Activated CD8-positive, alpha-beta memory T cell treated with anti-CD3 and anti-CD28 coated beads, Interleukin-2, amount 50 U/mL, for 1 hour (primary cell): Measurements from ENCODE around the gene MYOCD.

ENCODE experiments used
- DNase-seq: peaks from one replicate; pipeline ENCODE4 v3.0.0-alpha.2; 2020; ENCODE audit errors: extremely low read depth

Gene MYOCD

GRCh38 chr17:12712941-12713340 lies 47.3 kb downstream of the MYOCD start:
- DNase-seq = no peak

DNA sequence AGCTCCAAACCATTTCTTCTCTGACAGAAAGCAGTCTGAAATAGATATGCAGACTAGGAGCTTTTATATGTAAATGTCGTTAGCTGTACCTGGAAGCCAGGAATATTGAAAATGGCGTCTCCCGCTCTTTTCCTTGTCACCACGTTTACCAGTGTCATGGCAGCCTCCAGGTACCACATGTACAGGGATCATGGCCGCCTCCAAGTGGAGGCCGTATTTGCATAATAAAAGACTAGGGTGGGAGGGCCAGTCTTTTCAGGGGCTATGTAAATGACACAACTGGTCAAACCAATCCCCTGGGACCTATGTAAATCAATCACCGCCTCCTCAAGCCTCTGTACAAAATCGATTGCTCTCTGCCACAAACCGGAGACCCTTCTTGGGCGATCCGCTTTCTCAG lies 54.3 kb downstream of the MYOCD start:
- DNase-seq = no peak

- DNase-seq = no peak
Measured at GRCh38 chr17:12721581-12721980, 55.9 kb downstream of the MYOCD start.

DNA sequence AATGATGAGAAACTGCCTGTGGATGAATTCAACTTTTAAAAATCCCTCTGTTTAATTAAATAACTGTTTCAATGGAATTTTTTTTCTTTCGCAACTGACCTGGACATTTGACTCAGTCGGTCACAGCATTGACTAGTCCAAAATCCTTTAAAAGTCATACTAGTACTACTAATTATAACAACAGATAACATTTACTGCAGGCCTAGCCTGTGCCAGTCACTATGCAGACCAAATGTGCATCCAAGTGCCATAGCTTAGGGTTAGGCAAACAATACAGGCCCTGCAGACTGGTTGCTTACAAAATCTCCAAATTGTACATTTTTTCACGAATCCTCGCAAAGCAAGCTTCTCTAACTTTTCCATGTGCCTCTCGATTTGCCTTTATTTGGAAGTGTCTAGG lies 56.6 kb downstream of the MYOCD start:
- no peak for DNase-seq

DNA sequence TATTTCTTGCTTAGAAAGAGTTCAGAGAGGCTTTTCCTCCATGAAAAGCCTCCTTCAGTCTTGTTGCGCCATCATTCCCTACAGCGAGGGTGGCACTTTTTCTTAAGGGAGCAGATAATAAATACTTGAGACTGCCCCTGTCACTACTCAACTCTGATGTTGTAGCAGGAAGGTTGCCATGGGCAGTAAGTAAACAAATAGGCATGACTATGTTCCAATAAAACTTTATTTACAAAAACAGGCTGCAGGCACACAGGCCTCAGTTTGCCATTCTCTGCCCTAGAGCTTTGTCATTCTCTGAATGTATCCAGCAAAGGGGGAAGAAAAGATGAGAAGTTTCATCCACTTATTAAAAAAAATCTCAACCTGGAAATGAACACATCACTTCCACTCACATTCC lies 60.4 kb downstream of the MYOCD start:
- DNase-seq = no peak

DNA sequence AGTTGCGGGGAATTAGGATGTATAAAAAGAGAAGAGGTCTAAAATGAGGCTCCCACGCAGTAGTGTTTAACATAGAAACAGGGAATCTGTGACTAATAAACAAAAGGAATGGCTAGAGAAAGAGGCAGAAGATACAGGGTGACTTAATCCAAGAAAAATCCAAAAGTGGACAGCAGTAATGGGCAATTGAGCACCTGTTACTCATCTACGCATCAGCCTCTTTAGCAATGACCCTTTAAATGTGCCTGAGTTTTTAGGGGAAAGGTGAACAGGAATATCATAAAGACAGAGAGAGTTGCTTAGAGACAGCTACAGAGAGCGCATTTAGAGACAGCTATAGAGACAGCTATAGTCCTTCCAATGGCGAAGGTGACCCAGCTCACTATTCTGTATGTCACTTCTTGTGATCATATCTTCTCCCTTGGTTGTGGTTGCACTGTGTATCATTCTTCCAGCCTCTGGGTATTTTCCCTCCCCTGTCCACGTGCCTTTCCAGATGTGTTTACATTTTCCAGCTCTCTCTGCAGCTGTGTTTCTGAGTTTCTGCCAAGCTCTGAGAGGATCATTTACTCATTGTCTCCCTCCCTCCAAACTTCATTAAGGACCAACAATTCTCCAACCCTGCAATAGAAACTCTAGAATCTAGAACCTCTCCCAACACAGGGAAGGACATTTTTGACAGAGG lies 61.5 kb downstream of the MYOCD start:
- DNase-seq = no peak

- DNase-seq = no peak
Measured at GRCh38 chr17:12727881-12728280, 62.2 kb downstream of the MYOCD start.

DNA sequence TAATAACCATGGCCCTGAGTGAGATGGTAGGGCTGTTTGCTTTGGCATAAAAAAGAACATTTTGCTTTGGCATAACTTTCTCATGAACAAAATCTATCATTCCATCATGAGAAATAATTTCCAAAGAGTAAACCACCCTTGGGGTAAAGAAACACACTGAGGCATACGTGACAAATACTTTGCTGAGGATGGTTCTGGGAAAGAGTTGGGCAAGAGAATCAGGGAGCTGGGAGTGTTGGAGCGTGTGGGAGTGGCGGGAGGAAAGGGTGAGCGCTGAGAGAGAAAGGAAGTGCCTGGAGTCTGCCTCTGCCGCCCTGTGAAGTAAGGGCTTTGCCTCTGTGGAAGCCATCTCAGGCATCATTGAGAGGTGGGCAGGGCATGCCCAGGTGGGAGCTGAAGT lies 63.4 kb downstream of the MYOCD start:
- DNase-seq = no peak

DNA sequence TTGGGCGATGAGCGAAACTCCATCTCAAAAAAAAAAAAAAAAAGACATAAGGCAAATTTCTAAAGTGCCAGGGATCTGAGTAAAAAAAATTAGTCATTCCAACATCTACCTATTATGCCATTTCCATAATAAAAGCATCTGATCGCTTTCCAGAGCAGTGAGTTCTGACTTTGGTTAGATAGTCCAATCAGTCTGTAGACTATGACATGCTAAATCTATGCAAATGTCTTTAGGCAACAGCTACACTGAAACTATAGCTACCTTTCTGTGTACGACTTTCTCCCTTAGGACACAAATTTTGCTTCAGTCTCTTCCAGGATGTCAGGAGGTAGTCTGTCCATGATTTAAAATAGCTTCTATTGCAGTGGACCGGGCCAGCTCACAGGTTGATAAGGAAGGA lies 64.7 kb downstream of the MYOCD start:
- no peak for DNase-seq

- DNase-seq = no peak
Measured at GRCh38 chr17:12730931-12731521, 65.3 kb downstream of the MYOCD start.

- DNase-seq = no peak
Measured at GRCh38 chr17:12731839-12732238, 66.1 kb downstream of the MYOCD start.

- DNase-seq = no peak
Measured at GRCh38 chr17:12732366-12732765, 66.7 kb downstream of the MYOCD start.

DNA sequence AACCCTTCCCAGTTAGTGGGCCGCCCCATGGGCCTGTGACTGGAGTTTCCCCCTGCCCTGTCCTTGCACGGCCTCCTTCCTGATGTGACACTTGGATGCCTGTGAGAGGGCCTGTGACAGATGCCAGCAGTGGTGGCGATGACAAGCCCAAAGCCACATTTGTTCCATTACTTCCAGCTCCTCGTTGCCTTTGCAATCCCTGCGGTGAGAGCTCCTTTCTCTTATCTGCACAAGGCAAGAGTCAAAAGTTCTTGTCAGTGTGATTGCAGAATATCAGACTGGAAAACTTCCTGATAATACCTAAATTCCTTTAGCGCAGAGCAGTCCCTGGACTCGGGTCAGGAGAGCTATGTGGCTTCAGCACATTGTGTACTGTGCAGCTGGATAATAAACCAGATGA lies 69.2 kb downstream of the MYOCD start:
- no peak for DNase-seq

DNA sequence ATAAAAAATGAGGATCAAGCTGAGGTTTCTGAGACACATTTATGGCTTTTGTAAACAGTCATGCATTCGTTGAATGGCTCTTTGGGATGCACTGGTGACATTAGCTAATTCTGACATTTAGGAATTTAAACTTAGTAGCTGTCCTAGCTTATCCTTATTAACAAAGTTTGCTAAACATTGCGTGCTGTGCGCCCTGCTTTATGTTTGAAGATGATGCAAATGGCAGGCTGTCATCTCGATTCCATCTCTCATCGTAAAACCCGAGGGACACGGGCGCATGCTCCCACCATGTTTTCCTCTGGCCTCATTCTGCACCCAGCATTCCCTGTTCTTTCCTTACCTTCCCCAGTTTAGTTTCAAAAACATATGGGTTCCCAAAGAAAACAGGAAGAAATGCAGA lies 69.8 kb downstream of the MYOCD start:
- no peak for DNase-seq

DNA sequence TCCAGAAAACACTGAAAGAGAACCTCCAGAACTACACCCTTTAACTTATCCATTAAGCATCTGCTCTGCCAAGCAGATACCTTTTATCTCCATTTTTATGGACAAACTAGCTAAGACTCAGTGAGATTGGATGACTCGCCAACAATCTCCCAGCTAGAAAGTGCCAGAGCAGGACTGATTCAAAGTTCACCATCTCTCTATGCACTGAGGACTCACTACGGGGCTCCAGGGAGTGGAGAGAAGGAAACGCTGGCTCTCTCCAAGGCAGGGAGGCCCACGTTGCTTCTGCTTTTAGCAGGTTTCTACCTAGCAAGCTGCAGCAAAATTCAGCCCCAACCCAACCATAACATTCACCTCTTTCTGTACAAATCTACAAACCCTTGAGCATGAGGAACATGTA lies 70.8 kb downstream of the MYOCD start:
- DNase-seq = no peak

DNA sequence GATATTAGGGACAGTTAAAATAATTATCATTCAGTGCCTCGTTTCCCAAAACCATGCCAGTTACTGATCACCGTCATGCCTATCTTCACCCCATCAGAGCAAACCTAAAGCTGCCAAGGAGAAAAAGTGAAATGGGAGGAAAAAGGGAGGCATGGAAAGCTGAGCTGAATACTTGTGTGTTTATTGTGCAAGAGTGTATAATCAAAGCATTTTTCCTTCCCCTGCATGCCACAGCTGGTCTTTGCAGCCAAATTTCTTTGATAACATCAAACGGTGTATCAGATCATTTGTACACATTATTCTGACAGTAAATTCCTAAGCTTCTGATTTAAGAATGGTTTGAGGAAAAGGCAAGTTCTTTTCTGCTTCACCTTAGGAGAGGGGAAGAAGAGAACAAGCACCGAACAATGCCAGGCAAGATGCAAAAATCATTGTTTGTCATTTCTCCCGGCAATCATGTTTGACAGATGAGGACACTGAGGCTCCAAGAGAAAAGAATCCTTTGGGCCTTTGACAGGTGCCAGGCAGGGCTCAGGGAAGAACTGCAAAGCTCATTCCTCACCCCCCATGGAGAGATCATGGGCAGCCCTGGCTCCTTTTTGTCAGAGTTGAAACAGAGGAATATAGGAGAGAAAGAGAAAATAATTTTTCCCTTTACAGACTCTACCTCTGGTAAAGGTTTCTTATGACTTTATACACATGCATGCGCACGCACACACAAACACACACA lies 72.2 kb downstream of the MYOCD start:
- no peak for DNase-seq

GRCh38 chr17:12738624-12739023 lies 72.9 kb downstream of the MYOCD start:
- DNase-seq = no peak

- no peak for DNase-seq
Measured at GRCh38 chr17:12739500-12739899, 73.8 kb downstream of the MYOCD start.

DNA sequence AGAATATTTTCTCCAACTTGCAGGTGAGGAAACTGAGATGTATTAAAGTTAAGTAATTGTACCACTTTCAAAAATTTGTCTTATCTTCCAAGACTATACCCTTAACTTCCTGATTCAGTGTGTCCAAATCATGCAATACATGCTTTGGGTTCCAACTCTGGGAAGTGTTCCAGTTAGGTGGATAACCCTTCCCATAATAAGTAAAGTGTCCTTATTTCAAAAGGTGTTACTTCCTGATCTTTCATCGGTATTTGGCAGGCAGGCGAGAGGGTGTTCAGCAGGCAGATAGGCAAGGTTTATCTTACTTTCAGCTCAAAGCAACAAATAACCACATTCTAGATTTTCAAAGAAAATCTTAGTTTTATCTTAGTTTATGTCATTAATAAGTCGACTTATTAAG lies 77.4 kb downstream of the MYOCD start:
- DNase-seq = no peak

DNA sequence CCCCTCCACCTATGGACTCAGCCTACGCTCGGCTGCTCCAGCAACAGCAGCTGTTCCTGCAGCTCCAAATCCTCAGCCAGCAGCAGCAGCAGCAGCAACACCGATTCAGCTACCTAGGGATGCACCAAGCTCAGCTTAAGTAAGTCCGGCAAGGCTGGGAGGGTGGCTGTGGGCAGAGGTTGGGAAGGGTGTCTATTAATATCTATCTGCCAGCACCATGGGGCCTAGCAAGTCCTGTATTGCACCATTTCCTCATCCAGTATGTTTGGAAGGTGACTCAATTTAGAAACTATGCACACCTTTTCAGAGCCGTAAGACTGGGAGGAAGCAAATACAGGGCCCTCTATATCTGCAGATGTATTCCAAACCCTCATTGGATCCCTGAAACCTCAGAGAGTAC lies 78.6 kb downstream of the MYOCD start:
- no peak for DNase-seq

- no peak for DNase-seq
Measured at GRCh38 chr17:12744786-12745185, 79.1 kb downstream of the MYOCD start.

DNA sequence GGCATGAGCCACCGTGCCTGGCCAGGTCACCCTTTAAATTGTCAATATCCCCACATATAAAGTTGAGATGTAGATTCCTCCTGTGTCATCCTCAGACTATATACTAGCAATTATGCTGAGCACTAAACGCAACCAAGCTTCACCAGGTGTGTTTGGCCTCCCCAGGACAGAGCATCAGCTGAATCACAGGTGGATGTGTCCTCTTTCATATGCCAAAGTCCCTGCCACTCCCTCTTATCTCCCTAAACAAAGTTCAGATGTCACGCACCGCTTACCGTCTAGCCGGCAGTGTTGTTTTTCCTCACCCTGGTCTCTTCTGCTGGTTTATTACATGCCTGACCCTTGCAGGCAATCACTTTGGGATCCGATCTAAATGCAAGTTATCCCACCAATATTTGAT lies 79.8 kb downstream of the MYOCD start:
- no peak for DNase-seq

DNA sequence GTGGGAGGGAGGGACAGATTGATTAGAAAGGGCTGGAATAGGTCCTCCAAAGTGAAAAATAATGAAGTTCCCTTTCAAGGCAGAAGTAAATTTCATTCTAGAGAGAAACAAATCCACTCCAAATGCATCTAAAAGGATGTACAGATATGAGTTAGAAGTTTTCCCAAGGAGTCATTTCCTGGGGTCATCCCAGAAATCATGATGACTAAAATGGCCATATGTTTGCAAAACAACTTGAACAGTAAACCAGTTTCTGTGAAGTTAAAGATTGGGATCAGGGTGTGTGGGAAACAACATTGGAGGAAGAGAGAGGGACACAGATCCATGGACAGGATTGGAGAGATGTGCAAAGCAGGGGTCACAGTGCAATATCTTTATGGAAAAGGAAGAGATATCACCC lies 91.1 kb downstream of the MYOCD start:
- DNase-seq = no peak
